Measurements from ENCODE around the gene A4GALT.
"Not testable (repeated sequence)": the region's sequence is repeated elsewhere in the genome, so short reads cannot be mapped to it uniquely, and the experiment has no call there.

Gene A4GALT, protein sequence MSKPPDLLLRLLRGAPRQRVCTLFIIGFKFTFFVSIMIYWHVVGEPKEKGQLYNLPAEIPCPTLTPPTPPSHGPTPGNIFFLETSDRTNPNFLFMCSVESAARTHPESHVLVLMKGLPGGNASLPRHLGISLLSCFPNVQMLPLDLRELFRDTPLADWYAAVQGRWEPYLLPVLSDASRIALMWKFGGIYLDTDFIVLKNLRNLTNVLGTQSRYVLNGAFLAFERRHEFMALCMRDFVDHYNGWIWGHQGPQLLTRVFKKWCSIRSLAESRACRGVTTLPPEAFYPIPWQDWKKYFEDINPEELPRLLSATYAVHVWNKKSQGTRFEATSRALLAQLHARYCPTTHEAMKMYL

GRCh38 chr22:42720263-42721044 lies at the start of gene A4GALT:
Gene A4GALT, minus strand, starts transcription at chr22:42720870. Its CDS starts 26,919 bp downstream, at chr22:42693951.
- no peak for DNase-seq

DNA sequence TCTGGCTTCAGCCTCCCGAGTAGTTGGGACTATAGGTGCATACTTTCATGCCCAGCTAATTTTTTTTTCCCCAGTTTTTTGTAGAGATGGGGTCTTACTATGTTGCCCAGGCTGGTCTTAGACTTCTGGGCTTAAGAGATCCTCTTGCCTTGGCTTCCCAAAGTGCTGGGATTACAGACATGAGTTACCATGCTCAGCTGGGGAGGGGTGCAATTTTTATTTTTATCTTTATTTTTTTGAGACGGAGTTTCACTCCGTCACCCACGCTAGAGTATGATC lies 49.7 kb upstream of the A4GALT start:
- DNase-seq: no peak

GRCh38 chr22:42769574-42770447 lies 49.1 kb upstream of the A4GALT start:
- DNase-seq: no peak

DNA sequence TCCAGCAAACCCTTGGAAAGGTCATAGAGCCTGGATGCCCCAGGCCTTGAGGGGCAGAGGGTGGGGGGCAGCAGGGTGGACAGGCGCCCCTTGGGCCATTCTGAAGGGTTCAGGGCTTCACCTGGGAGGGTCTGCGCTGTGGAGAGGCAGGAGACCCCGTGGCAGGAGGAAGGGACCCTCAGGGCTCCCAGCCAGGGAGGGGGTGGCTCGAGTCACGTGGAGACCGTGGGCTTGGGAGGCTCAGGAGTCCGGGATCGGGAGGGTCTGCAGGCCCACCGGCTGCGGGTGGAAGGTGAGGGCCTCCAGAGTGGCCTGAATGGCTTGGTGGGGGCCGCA lies 48.5 kb upstream of the A4GALT start:
- no peak for DNase-seq

GRCh38 chr22:42768385-42769035 lies 47.8 kb upstream of the A4GALT start:
- DNase-seq: no peak

DNA sequence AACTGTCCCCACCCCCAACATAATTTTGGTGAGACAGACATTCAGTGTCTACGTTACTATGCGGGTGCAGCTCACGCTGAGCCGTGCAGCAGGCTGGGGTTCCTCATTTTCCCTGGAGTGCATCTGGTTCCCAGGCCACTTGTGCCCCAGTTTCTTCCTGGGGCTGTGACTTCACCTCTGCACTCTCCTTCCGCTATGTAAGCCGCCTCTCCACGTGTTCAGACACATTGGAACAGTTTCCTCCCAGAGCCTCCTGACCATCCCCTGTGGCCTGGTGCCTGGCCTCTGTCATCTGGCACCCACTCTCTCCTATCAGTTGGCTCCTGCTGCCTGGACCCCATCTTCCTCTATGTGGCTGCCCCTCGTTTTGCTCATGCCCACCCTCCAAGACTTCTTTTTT lies 46.2 kb upstream of the A4GALT start:
- no peak for DNase-seq

GRCh38 chr22:42764895-42765363 lies 44.3 kb upstream of the A4GALT start:
- no peak for DNase-seq

DNA sequence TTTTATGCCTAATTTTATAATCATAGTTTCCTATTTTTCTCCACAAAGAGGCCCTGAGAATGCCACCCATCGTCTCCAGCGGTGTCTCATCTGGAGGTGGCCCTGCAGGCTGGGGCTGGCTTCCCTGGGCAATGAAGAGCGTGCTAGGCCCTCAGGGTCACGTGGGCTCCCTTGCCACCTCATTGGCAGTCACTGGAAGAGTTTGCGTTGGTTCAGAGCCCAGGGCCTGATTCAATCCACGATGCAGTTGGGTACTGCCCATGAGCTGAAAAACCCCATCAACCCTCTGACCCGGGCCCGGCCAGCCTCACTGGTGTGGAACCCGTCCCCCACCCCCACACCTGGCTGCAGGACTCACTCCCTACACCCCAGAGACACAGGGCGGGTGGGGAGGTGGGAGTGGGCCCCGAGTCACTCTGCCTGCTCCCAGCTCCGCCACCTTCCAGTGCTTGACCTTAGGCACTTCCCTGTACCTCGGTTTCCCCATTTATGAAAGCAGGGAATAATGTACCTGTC lies 43.4 kb upstream of the A4GALT start:
- no peak for DNase-seq

- DNase-seq: no peak
These were observed 40.3 kb upstream of the A4GALT start for GRCh38 chr22:42760806-42761565.

DNA sequence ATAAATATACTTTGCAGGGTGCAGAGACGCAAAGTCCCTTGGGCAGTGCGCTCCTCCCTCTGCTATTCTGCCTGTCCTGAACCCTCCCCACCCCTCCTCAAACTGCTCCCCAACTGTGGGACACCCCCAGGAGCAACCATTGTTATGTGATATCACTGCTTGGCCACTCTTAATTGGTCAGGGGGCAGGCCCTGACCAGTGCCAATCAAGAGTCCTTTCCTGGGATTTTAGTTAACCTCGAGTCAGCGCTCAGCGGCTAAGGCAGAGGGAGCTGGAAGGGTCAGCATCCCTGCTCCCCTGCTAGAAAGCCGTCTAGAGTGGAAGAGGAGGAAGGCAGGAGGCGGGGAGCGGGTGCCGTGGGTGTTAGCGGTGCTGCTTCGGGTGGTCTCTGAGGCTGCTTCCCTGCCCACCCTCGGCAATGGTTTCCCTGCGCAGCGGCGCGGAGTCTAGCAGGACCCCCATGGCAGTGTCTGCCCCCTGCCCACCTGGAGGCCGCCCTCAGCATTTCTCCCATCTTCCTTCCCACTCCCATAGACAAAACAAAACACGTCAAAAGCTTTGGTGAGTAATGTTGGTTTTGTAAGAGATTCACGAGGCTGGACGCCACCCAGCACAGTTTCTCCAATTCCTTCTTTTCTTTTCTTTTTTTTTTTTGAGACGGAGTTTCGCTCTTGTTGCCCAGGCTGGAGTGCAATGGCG lies 38.4 kb upstream of the A4GALT start:
- no peak for DNase-seq

GRCh38 chr22:42755553-42755952 lies 34.9 kb upstream of the A4GALT start:
- not testable (repeated sequence) for DNase-seq

GRCh38 chr22:42755121-42755520 lies 34.5 kb upstream of the A4GALT start:
- not testable (repeated sequence) for DNase-seq

- DNase-seq: no peak
These were observed 34.0 kb upstream of the A4GALT start for GRCh38 chr22:42754658-42755057.

DNA sequence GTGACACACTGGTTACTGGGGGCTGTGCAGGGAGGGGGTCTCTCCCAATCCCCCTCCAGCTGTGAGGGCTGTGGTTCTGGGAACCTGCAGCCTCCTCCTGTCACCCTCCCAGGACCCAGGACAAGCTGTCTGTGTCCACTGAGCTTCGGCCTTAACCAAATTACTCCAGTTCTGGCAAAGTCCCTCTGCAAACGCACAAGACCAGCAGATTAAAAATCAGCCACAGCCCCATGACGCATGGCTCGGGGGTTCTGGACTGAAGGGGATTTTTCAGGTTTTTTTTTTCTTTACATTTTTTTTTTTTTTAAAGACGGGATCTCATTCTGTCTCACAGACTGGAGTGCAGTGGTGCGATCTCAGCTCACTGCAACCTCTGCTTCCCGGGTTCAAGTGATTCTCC lies 32.2 kb upstream of the A4GALT start:
- DNase-seq: no peak

DNA sequence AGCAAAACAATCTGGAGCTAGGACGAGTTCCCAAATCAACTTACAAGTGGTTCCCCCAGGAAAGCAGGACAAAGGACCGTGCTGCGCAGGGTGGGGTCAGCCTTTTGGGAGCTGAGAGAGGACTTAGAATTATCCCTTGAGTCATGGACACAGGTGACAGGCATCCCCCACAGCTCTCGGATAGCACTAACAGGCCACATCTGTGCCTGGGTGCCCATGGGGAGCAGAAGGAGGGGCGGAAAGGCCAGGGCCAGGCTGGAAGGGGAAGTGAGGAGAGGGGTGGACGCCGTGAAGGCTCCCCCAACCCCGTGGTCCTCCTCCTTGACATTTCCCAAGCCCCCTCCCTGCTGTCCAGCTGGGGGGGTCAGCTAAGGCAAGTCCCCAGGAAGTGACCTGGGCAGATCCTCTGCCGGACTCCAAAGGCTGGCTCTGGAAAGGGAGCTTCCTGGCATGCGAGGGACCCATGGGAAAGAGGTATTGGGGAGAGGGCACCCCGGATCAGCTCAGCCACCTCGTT lies 31.6 kb upstream of the A4GALT start:
- no peak for DNase-seq

GRCh38 chr22:42750421-42750820 lies 29.8 kb upstream of the A4GALT start:
- DNase-seq: not testable (repeated sequence)

DNA sequence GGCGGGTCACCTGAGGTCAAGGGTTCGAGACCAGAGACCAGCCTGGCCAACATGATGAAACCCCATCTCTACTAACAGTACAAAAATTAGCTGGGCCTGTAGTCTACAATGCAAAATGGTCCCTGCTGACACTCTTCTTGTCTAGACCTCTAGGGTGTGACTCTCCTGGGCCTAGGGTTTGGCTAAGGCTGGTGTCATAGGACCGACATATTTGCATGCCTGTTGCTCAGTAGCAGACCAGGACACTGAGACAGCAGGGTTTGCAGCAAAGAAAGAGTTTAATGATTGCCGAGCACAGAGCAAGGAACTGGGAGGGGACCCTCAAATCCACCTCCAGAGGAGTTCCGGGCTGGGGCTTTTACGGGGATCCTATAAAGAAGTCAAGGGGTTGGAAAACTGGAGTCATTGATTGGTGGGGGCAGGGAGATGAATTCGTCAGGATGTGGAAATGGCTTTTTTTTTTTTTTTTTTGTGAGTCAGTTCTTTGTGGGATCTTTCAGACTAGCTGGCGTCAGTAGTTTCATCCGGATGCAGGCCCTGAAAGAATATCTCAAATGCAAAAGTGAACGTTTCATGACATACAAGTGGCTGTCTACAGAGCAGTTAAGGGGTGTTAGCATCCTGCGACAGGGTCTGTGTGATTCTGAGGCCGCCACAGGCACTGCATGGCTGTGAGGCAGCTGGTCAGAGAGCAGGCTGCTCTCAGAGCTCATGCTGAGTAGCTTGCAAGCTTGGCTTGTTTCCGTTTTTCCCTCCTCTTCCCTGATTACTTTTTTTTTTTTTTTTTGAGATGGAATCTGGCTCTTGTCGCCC lies 27.2 kb upstream of the A4GALT start:
- DNase-seq: no peak

- DNase-seq: no peak
These were observed 24.4 kb upstream of the A4GALT start for GRCh38 chr22:42745118-42745517.

DNA sequence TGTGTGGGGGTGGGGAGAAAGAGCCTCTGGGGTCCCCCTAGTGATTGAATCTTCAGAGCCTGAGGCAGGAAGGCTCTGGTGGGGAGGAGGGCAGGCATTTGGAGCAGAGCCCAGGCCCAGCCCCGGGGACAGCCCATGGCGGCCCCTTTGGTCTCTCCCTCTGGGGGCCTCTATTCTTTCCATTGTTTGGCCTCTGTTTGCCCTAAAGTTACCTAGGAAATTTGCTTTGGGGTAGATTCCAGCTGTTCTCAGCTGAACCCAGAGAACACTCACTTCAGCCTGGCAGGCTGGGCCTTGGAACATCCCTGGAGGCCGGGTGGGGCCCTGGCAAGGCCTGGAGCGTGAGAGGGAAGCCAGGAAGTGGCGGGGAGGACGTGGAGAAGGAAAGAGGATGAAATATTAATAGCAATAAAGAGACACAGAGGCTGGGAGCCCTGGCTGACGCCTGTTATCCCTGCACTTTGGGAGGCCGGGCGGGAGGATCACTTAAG lies 22.9 kb upstream of the A4GALT start:
- DNase-seq: no peak

DNA sequence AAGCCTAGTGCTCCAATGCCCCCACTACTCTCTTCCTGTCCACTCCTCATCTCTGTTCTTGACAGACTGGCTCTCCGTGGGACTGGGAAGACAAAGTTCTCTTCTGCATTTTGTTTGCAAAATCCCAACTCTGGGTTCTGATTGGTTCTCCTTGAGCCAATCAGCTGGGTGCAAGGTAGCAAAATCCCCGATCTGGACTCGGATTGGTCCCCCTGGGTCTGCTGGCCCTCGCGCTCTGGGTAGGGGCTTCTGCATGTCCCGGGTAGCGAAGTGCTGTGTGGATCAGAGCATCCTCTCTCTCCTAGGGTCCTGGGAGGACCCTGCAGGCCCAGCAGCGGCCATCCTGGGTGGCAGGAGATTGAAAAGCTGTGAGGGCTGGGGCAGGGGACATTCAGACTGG lies 22.3 kb upstream of the A4GALT start:
- no peak for DNase-seq

All from NCI-H1436 treated with DMSO at 0.1 percent for 48 hours (cell line).